Nephron progenitor cell (in vitro differentiated cells): ENCODE data around the gene OR5AC2.

Experiments used
- DNase-seq: peaks from one replicate; pipeline ENCODE4 v3.0.0; 2021
- H3K27ac Mint-ChIP-seq: 2 replicates; pipeline ENCODE4 v1.8.0; 2021; ENCODE audit warnings: mild to moderate bottlenecking, moderate library complexity, mixed read lengths
- H3K27me3 Mint-ChIP-seq: 2 replicates; pipeline ENCODE4 v1.8.0; 2021; ENCODE audit warnings: mild to moderate bottlenecking, low read depth, mixed read lengths; ENCODE audit not compliant: poor library complexity
- H3K36me3 Mint-ChIP-seq: 2 replicates; pipeline ENCODE4 v1.8.0; 2021; ENCODE audit warnings: low read depth, mixed read lengths
- H3K4me1 Mint-ChIP-seq: 2 replicates; pipeline ENCODE4 v1.8.0; 2021; ENCODE audit warnings: mixed read lengths
- H3K4me3 Mint-ChIP-seq: 2 replicates; pipeline ENCODE4 v1.8.0; 2021; ENCODE audit warnings: mild to moderate bottlenecking, moderate library complexity, mixed read lengths
- H3K9me3 Mint-ChIP-seq: 2 replicates; pipeline ENCODE4 v1.8.0; 2021; ENCODE audit warnings: mild to moderate bottlenecking, moderate library complexity, mixed read lengths
- TF ChIP-seq, protein P1 (sequence below): fragments of 200-600 bp; sonication (generic); IDR thresholded peaks from 2 replicates; pipeline ENCODE4 v1.5.0; 2021; ENCODE audit warnings: antibody characterized with exemption

The OR5AC2 gene

GRCh38 chr3:98070840-98071239, 16.1 kb upstream of the OR5AC2 start:
- no peaks in the 10 kb centered on the region for H3K9me3 Mint-ChIP-seq
- H3K27ac Mint-ChIP-seq, result no peak overlapping the region
- H3K27me3 Mint-ChIP-seq, result no peaks in the 10 kb centered on the region
- no peaks in the 10 kb centered on the region for H3K36me3 Mint-ChIP-seq
- TF ChIP-seq, protein P1, sequence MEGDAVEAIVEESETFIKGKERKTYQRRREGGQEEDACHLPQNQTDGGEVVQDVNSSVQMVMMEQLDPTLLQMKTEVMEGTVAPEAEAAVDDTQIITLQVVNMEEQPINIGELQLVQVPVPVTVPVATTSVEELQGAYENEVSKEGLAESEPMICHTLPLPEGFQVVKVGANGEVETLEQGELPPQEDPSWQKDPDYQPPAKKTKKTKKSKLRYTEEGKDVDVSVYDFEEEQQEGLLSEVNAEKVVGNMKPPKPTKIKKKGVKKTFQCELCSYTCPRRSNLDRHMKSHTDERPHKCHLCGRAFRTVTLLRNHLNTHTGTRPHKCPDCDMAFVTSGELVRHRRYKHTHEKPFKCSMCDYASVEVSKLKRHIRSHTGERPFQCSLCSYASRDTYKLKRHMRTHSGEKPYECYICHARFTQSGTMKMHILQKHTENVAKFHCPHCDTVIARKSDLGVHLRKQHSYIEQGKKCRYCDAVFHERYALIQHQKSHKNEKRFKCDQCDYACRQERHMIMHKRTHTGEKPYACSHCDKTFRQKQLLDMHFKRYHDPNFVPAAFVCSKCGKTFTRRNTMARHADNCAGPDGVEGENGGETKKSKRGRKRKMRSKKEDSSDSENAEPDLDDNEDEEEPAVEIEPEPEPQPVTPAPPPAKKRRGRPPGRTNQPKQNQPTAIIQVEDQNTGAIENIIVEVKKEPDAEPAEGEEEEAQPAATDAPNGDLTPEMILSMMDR, result no peak
- no peak for DNase-seq
- no peak overlapping the region for H3K4me3 Mint-ChIP-seq
- H3K4me1 Mint-ChIP-seq, result no peaks in the 10 kb centered on the region

GRCh38 chr3:98073486-98073885, 13.5 kb upstream of the OR5AC2 start:
- Mint-ChIP-seq H3K4me1 (no peaks in the 10 kb centered on the region), H3K4me3 (no peak overlapping the region), H3K27ac (no peak overlapping the region), H3K27me3 (no peaks in the 10 kb centered on the region), H3K9me3 (no peaks in the 10 kb centered on the region), H3K36me3 (no peaks in the 10 kb centered on the region)
- TF ChIP-seq, protein P1, result no peak
- DNase-seq, result no peak

DNA sequence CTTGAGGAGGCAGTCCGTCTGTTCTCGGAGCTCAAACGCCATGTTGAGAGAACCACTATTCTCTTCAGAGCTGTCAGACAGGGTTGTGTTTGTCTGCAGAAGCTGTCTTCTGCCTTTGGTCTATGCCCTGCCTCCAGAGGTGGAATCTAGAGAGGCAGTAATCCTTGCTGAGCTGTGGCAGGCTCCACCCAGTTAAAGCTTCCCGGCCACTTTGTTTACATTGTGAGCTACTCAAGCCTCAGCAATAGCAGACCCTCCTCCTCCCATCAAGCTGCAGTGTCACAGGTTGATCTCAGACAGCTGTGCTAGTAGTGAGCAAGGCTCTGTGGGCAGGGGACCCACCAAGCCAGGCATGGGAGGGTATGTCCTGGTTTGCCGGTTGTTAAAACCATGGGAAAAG, 8.9 kb downstream of the OR5AC2 start:
- Mint-ChIP-seq H3K27me3 (peaks cover 2% of the 10 kb centered on the region), H3K4me3 (no peak overlapping the region), H3K36me3 (no peaks in the 10 kb centered on the region), H3K9me3 (no peaks in the 10 kb centered on the region), H3K4me1 (peaks cover 5% of the 10 kb centered on the region), H3K27ac (no peak overlapping the region)
- TF ChIP-seq, protein P1, result no peak
- no peak for DNase-seq

GRCh38 chr3:98099848-98100247, 12.9 kb downstream of the OR5AC2 start:
- Mint-ChIP-seq H3K9me3 (no peaks in the 10 kb centered on the region), H3K4me3 (no peak overlapping the region), H3K27me3 (no peaks in the 10 kb centered on the region), H3K27ac (no peak overlapping the region), H3K4me1 (peaks cover 5% of the 10 kb centered on the region), H3K36me3 (no peaks in the 10 kb centered on the region)
- TF ChIP-seq, protein P1, result no peak
- DNase-seq, result no peak

GRCh38 chr3:98108162-98108561, 21.2 kb downstream of the OR5AC2 start:
- Mint-ChIP-seq H3K27ac (no peak overlapping the region), H3K36me3 (no peaks in the 10 kb centered on the region), H3K9me3 (peaks cover 19% of the 10 kb centered on the region), H3K4me3 (no peak overlapping the region), H3K4me1 (peaks cover 18% of the 10 kb centered on the region), H3K27me3 (peaks cover 3% of the 10 kb centered on the region)
- no peak for DNase-seq
- TF ChIP-seq, protein P1, result no peak

GRCh38 chr3:98109807-98110549, 23.0 kb downstream of the OR5AC2 start:
- peak; percentile 8 for DNase-seq
- Mint-ChIP-seq H3K36me3 (no peaks in the 10 kb centered on the region), H3K4me1 (peaks cover 18% of the 10 kb centered on the region), H3K27me3 (peaks cover 3% of the 10 kb centered on the region), H3K9me3 (peaks cover 19% of the 10 kb centered on the region), H3K4me3 (peak overlapping the region; percentile 5), H3K27ac (peak overlapping the region; percentile 76)
- TF ChIP-seq, protein P1, result no peak
